H9 (cell line): ENCODE results near the gene PDYN. TPM values are rescaled to one million over a fixed set of nuclear protein-coding genes. Genes with fewer than 3 reads are reported as not detected.

Experiments
- DNase-seq: peaks from one replicate; pipeline ENCODE4 v3.0.0-alpha.2; 2017
- H2AFZ ChIP-seq: one replicate; pipeline ENCODE4 v1.6.1; 2013; ENCODE audit warnings: mild to moderate bottlenecking, low read length, control low read depth, moderate library complexity
- H2AK5ac ChIP-seq: 2 replicates; pipeline ENCODE4 v1.6.1; 2013; ENCODE audit warnings: low read length, control low read depth, mixed read lengths; ENCODE audit not compliant: insufficient read length
- H2BK120ac ChIP-seq: one replicate; pipeline ENCODE4 v1.6.1; 2013; ENCODE audit warnings: low read depth, mild to moderate bottlenecking, low read length, control low read depth, inconsistent platforms; ENCODE audit not compliant: poor library complexity, severe bottlenecking
- H2BK12ac ChIP-seq: 2 replicates; pipeline ENCODE4 v1.6.1; 2013; ENCODE audit warnings: low read length, control low read depth, mixed read lengths, low read depth; ENCODE audit not compliant: insufficient read length
- H2BK15ac ChIP-seq: 2 replicates; pipeline ENCODE4 v1.6.1; 2013; ENCODE audit warnings: low read depth, low read length, control low read depth
- H2BK20ac ChIP-seq: one replicate; pipeline ENCODE4 v1.6.1; 2013; ENCODE audit warnings: low read depth, mild to moderate bottlenecking, low read length, control low read depth, inconsistent platforms; ENCODE audit not compliant: poor library complexity, severe bottlenecking
- H2BK5ac ChIP-seq: 2 replicates; pipeline ENCODE4 v1.6.1; 2013; ENCODE audit warnings: low read length, control low read depth, mixed read lengths; ENCODE audit not compliant: insufficient read length
- H3K14ac ChIP-seq: 2 replicates; pipeline ENCODE4 v1.6.1; 2013; ENCODE audit warnings: low read length, control low read depth; ENCODE audit not compliant: insufficient read depth
- H3K18ac ChIP-seq: 2 replicates; pipeline ENCODE4 v1.6.1; 2013; ENCODE audit warnings: low read depth, mild to moderate bottlenecking, mixed read lengths, low read length, control low read depth; ENCODE audit not compliant: insufficient read length
- H3K23ac ChIP-seq: 2 replicates; pipeline ENCODE4 v1.6.1; 2013; ENCODE audit warnings: low read length, control low read depth, mixed read lengths, low read depth; ENCODE audit not compliant: insufficient read length
- H3K23me2 ChIP-seq: 2 replicates; pipeline ENCODE4 v1.6.1; 2013; ENCODE audit warnings: low read depth, mild to moderate bottlenecking, mixed read lengths, low read length, control low read depth; ENCODE audit not compliant: insufficient read length, poor library complexity, severe bottlenecking
- H3K27ac ChIP-seq: 2 replicates; pipeline ENCODE4 v1.5.1; 2013; ENCODE audit warnings: low read length, control low read depth, mixed read lengths, low read depth; ENCODE audit not compliant: insufficient read length
- H3K27me3 ChIP-seq: 2 replicates; pipeline ENCODE4 v1.6.1; 2013; ENCODE audit warnings: low read length, control low read depth, inconsistent platforms; ENCODE audit not compliant: insufficient read depth
- H3K4ac ChIP-seq: 2 replicates; pipeline ENCODE4 v1.6.1; 2013; ENCODE audit warnings: low read depth, mild to moderate bottlenecking, control low read depth, inconsistent platforms, low read length, moderate library complexity
- H3K4me1 ChIP-seq: 2 replicates; pipeline ENCODE4 v1.6.1; 2013; ENCODE audit warnings: low read length, control low read depth, inconsistent platforms; ENCODE audit not compliant: insufficient read depth
- H3K4me2 ChIP-seq: 2 replicates; pipeline ENCODE4 v1.6.1; 2013; ENCODE audit warnings: low read length, control low read depth, mixed read lengths; ENCODE audit not compliant: insufficient read length, insufficient read depth
- H3K56ac ChIP-seq: 2 replicates; pipeline ENCODE4 v1.6.1; 2013; ENCODE audit warnings: low read depth, mild to moderate bottlenecking, mixed read lengths, low read length, control low read depth; ENCODE audit not compliant: insufficient read length
- H3K79me1 ChIP-seq: 2 replicates; pipeline ENCODE4 v1.6.1; 2013; ENCODE audit warnings: low read depth, mild to moderate bottlenecking, moderate library complexity, low read length, control low read depth, inconsistent platforms; ENCODE audit not compliant: insufficient read depth, poor library complexity, severe bottlenecking
- H3K79me2 ChIP-seq: 2 replicates; pipeline ENCODE4 v1.6.1; 2013; ENCODE audit warnings: low read length, control low read depth, inconsistent platforms; ENCODE audit not compliant: insufficient read depth
- H3K9ac ChIP-seq: 2 replicates; pipeline ENCODE4 v1.6.1; 2013; ENCODE audit warnings: low read length, control low read depth, mixed read lengths; ENCODE audit not compliant: insufficient read length; ENCODE audit errors: extremely low read depth
- H3K9me3 ChIP-seq: one replicate; pipeline ENCODE4 v1.6.1; 2013; ENCODE audit warnings: low read depth, low read length, inconsistent platforms; ENCODE audit not compliant: control insufficient read depth
- H3T11ph ChIP-seq: one replicate; pipeline ENCODE4 v1.6.1; 2013; ENCODE audit warnings: mild to moderate bottlenecking, low read length, control low read depth, inconsistent platforms
- H4K20me1 ChIP-seq: one replicate; pipeline ENCODE4 v1.6.1; 2013; ENCODE audit not compliant: control insufficient read depth, insufficient read length, insufficient read depth
- H4K5ac ChIP-seq: 2 replicates; pipeline ENCODE4 v1.6.1; 2013; ENCODE audit warnings: low read depth, mild to moderate bottlenecking, mixed read lengths, low read length, control low read depth; ENCODE audit not compliant: insufficient read length
- H4K8ac ChIP-seq: replicated peaks from 2 replicates; pipeline ENCODE4 v1.6.1; 2013; ENCODE audit warnings: low read length, control low read depth, mixed read lengths, low read depth; ENCODE audit not compliant: insufficient read length
- H4K91ac ChIP-seq: 2 replicates; pipeline ENCODE4 v1.6.1; 2013; ENCODE audit warnings: low read depth, mild to moderate bottlenecking, moderate library complexity, mixed read lengths, low read length, control low read depth; ENCODE audit not compliant: insufficient read length
- H3K27ac Mint-ChIP-seq, 3 experiments: 2 replicates in 2 of 3; 3 replicates in 1 of 3; pipeline ENCODE4 v1.8.0; 2020 to 2021; ENCODE audit warnings: mixed read lengths in 3 of 3, mild to moderate bottlenecking in 1 of 3, moderate library complexity in 1 of 3
- H3K27me3 Mint-ChIP-seq: 2 replicates; pipeline ENCODE4 v1.8.0; 2021; ENCODE audit warnings: low read depth, mild to moderate bottlenecking, moderate library complexity, mixed read lengths
- H3K36me3 Mint-ChIP-seq, 3 experiments: 2 replicates in 2 of 3; 3 replicates in 1 of 3; pipeline ENCODE4 v1.8.0; 2020 to 2021; ENCODE audit warnings: low read depth in 3 of 3, mixed read lengths in 3 of 3; ENCODE audit not compliant: insufficient read depth in 1 of 3
- H3K4me1 Mint-ChIP-seq, 2 experiments: 2 replicates each; pipeline ENCODE4 v1.8.0; 2020; ENCODE audit warnings: mixed read lengths in 2 of 2
- H3K4me3 Mint-ChIP-seq, 2 experiments: 2 replicates in 1 of 2; 3 replicates in 1 of 2; pipeline ENCODE4 v1.8.0; 2020 to 2021; ENCODE audit warnings: mild to moderate bottlenecking in 2 of 2, mixed read lengths in 2 of 2, moderate library complexity in 1 of 2
- H3K9me3 Mint-ChIP-seq, 2 experiments: 2 replicates in 1 of 2; 3 replicates in 1 of 2; pipeline ENCODE4 v1.8.0; 2020; ENCODE audit warnings: mild to moderate bottlenecking in 2 of 2, mixed read lengths in 2 of 2, moderate library complexity in 1 of 2
- CTCF ChIP-seq: fragments of 200-600 bp; sonication (generic); conservative IDR thresholded peaks from 3 replicates; pipeline ENCODE4 v1.8.0; 2021; ENCODE audit warnings: antibody characterized with exemption, mild to moderate bottlenecking
- WGBS: extraction: QIAGEN DNeasy Blood & Tissue Kit; methylation state at CpG from one replicate; pipeline ENCODE4 v1.1.7; 2013; ENCODE audit warnings: missing lambda C conversion rate, low lambda C conversion rate, mixed read lengths; ENCODE audit not compliant: insufficient read length; ENCODE audit errors: extremely low coverage; 5-methylcytosine and 5-hydroxymethylcytosine counted together
- total RNA-seq: library from RNA; stranded (reverse); gene quantifications from 2 replicates; pipeline ENCODE4 v1.2.1, GENCODE V29; 2021

PDYN gene
- total RNA-seq, 1 experiment from 2014 or later = 0.63 TPM

DNA sequence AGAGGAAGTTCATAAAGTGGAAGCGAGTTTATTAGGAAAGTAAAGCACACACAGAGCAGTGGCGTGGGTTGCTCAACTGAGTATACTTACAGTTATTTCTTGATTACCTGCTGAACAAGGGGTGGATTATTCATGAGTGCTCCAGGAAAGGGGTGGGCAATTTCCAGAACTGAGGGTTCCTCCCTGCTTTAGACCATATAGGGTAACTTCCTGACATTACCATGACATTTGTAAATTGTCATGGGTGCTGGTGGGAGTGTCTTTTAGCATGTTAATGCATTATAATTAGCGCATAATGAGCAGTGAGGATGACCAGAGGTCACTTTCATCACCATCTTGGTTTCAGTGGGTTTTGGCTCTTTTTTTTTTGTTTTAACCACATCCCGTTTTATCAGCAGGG, 29.8 kb downstream of the PDYN start:
- Histone ChIP-seq H3K4me1 (peaks cover 5% of the 10 kb centered on the region; the same call in 1 of the 2 replicates), H3K14ac (no peak overlapping the region), H3K18ac (no peak overlapping the region), H2BK15ac (no peak overlapping the region), H3K9me3 (no peaks in the 10 kb centered on the region), H2BK12ac (no peak overlapping the region), H4K91ac (no peak overlapping the region), H4K5ac (no peak overlapping the region), H3K4me2 (no peak overlapping the region), H4K20me1 (no peaks in the 10 kb centered on the region), H2AK5ac (no peak overlapping the region), H3K27ac (no peak overlapping the region), H3T11ph (no peak overlapping the region), H2BK120ac (no peak overlapping the region), H2BK5ac (no peak overlapping the region), H3K79me2 (no peaks in the 10 kb centered on the region), H3K9ac (no peak overlapping the region), H3K4ac (no peak overlapping the region), H2AFZ (no peak overlapping the region), H2BK20ac (no peak overlapping the region), H3K79me1 (no peaks in the 10 kb centered on the region), H3K23me2 (peaks cover 3% of the 10 kb centered on the region), H3K23ac (no peak overlapping the region), H4K8ac (no peak overlapping the region), H3K56ac (no peak overlapping the region), H3K27me3 (no peaks in the 10 kb centered on the region)
- no CpG with 5 or more reads among the region's 4 CpGs for WGBS
- H3K4me3 Mint-ChIP-seq = no peak overlapping the region; a peak in 1 of 5 replicates
- peaks cover 39 to 49% of the 10 kb centered on the region in 2 experiments for H3K4me1 Mint-ChIP-seq
- H3K36me3 Mint-ChIP-seq = no peaks in the 10 kb centered on the region
- H3K27ac Mint-ChIP-seq = no peak overlapping the region; a peak in 1 of 7 replicates
- peaks cover 30% of the 10 kb centered on the region for H3K27me3 Mint-ChIP-seq
- TF ChIP-seq CTCF = no peak
- peaks cover 0 to 2% of the 10 kb centered on the region in 2 experiments; a peak in 2 of 5 replicates for H3K9me3 Mint-ChIP-seq
- DNase-seq = no peak
